ENCODE measurements around the gene S100A6.
"Not testable (repeated sequence)": the region's sequence is repeated elsewhere in the genome, so short reads cannot be mapped to it uniquely, and the experiment has no call there.

Gene S100A6

DNA sequence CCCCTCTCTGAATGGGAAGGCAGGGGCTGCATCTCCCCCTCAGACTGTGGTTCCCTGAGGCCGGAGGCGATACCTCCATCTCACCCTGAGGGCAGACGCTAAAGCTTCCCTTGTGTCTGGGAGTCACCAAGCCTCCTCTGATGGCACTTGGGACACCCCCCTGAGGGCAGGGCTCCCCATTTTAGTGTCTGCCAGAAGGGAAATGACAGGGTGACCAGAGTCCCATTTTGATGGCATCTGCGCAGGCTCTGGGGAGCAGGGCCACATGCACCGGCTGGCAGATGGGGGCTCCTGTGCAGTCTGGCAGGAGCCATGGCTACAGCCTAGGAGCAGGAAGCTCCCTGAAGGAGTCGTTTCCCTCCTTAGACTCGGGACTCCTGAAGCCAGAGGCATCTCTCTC, 28.2 kb upstream of the S100A6 start:
- DNase-seq (ENCODE audit: low spot score), result peak; percentile 44

DNA sequence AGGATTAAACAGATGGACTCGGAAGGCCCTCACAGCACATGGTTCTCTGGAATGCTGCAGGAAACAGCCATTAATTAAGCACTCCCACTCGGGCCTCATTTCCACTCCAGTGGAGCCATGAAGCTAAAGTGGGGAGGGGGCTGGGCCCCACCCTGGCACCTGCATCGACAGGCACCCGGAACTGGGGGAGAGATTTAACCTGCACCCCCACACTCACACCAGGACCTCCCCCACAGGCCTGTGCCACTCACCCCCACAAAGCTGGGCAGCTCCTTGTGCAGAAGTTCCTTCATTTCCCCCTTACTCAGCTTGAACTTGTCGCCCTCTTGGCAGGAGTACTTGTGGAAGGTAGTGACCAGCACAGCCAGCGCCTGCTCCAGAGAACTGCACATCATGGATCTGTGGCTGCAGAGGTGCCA, 27.7 kb upstream of the S100A6 start:
- no peak for DNase-seq (ENCODE audit: low spot score)

DNA sequence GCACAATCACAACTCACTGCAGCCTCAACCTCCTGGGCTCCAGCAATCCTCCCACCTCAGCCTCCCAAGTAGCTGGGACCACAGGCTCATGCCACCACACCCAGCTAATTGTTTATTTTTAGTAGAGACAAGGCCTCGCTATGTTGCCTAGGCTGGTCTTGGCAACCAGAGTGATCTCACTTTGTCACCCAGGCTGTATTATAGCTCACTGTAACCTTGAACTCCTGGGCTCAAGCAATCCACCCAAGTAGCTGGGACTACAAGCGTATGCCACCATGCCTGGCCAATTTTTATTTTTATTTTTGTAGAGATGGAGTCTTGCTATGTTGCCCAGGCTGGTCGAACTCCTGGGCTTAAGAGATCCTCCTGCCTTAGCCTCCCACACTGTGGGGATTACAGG, 26.2 kb upstream of the S100A6 start:
- DNase-seq (ENCODE audit: low spot score), result not testable (repeated sequence)

DNA sequence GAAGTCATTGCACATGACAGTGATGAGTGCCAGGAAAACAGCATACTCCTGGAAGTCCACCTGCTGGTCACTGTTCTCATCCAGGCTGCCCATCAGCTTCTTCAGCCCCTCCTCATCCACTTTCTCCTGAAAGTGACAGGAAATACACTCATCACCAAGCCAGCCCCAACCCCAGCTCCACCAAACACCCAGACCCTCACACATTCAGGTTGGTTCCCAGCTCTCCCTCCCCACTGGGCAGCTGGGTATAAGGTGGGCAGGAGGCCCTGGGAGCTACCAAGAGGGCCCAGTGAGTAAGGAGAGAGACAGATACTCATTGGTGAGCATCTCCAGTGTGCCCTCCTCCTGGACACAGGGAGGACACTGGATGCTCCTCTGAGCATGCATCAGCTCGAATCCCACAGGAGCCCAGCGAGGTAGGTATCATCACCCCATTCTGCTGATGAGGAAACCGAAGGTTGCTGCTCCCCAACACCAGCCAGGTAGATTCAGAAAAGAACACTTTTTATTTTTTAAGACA, 25.7 kb upstream of the S100A6 start:
- DNase-seq (ENCODE audit: low spot score), result no peak

DNA sequence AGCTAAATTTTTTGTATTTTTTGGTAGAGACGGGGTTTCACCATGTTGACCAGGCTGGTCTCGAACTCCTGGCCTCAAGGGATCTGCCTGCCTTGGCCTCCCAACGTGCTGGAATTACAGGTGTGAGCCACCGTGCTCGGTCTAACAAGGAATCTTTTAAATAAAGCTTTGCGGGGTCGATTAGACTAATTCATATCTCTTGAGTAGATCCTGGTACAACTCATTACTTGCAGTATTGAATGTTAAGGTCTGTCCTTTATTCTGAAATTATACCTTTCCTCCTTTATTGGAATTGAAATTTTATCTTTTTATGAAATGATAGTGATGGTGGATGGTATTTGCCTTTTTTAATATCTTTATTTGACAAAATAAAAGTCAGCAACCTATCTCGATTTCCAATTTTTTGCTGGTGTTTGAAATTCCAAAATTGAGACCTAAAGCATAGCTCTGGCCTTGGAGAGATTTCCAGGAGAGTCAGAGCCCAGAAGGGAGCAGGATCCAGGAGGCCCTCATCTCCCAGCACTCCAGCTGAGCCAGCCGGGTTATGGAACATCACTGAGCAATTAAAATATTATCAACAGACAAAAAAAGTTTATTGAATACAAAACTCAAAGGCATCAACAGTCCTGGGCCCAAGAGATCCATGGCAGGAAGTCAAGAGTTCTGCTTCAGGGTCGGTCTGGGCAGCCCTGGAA, 25.1 kb upstream of the S100A6 start:
- no peak for DNase-seq (ENCODE audit: low spot score)

DNA sequence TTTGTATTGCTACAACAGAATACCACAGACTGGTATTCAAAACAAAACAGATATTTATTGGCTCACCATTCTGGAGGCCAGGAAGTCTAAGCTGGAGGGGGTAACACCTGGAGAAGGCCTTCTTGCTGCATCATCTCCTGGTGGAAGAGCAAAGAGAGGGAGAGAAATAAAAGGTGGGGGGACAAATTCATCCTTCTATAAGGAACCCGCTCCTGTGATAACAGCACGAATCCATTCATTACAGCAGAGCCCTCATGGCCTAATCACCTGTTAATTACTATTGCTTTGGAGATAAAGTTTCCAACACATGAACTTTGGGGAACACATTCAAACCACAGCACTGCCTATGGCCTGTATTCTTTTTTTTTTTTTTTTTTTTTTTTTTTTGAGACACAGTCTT, 24.4 kb upstream of the S100A6 start:
- DNase-seq (ENCODE audit: low spot score), result no peak

DNA sequence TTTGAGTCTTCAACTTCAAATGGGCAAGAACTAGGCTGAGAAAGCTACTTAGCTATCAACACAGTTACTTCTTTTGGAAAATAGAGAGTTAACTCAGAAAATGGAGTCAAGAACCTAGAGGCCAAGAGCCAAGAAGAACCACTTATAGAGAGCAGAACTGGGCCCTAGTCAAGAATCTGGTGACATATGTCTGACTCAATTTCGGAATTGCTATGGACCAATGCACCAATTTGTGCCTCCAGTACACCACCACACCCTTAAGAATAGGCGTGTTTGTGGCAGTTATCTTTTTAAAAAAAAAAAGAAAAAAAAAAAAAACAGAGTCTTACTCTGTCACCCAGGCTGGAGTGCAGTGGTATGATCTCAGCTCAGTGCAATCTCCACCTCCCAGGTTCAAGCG, 22.1 kb upstream of the S100A6 start:
- no peak for DNase-seq (ENCODE audit: low spot score)

DNA sequence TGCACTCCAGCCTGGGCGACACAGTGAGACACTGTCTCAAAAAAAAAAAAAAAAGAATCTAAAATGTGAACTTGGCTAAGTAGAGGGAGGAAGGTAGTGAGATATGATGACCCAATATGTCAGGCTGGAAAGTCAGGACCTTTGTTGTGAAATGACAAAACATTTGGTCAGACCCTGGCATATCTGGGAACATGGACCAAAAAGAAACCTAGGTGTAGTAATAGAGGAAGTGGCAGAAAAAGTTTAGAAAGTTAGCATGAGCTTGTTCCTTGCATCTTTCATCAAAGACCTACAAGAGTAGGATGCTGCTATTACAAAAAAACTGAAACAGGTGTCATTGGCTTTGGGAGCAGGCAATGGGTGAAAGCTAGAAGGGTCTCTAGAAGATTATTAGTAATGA, 20.6 kb upstream of the S100A6 start:
- DNase-seq (ENCODE audit: low spot score), result no peak

DNA sequence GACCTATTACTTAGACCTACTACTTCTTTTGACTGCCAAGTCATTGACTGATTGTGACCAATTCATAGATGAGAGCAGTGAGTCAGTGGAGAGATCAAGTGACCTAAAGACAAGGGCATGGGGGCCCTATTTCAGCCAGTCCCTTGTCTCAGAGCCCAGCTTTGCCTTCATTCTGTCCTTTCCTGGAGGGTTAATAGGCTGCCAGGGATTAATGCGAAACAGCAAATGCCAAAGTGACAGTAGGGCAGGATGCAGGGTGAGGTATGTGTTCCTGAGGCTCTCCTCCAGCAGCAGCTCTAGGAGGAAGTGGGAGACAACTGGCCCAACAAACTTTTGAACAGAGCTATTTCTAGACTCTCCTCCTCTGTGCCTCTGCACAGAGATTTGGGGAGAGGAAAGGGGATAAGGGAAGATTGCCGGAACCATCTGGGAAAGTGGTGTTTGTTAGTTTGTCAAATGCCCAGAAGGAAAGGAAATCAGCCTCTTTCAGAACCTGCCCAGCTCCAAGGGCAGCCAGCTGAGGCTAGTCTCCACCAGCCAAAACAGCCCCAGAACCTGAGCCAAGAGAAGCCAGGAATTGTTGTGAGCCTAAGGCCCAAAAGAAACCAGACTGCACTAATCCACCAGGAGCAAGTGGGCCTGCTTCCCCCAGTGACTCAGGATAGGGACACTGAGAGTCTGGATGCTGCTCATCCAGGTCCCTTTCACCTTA, 18.2 kb upstream of the S100A6 start:
- DNase-seq (ENCODE audit: low spot score), result no peak

DNA sequence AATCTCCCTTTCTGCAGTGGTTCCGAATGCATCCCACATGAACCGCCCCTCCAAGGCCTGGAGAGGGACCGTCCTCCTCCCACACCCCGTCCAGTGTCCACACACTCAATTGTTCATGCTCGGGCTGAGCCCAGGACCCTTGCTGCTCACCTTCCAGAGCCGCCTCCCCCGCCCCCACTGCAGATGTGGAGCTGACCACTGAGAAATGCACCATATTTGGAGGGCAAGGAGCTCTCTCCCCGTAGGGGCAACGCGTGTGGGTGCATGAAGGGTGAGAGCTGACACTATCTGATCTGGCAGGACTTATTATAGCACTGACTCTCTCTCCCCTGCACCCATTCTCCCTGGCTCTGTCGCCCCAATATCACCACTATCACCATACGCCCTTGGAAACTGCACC, 17.3 kb upstream of the S100A6 start:
- DNase-seq (ENCODE audit: low spot score), result no peak

DNA sequence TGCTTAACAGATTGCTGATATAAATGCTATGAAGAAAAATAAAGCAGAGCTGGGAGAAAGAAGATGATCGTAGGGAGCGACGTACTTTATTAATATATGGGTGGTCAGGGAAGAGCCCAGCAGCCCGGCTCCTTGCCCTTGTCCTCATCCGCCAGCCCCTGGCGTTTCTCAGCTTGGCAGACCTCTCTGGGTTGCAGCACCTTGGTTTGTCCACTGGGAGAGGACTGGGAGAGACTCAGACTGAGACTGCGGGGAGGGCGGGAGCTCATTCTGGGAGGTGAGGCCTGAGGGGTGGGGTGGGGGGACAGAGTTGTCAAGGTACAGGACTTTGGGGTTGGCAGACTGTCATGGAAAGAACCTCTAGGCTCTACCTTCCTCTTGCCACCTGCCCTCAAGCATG, 16.5 kb upstream of the S100A6 start:
- DNase-seq (ENCODE audit: low spot score), result no peak

DNA sequence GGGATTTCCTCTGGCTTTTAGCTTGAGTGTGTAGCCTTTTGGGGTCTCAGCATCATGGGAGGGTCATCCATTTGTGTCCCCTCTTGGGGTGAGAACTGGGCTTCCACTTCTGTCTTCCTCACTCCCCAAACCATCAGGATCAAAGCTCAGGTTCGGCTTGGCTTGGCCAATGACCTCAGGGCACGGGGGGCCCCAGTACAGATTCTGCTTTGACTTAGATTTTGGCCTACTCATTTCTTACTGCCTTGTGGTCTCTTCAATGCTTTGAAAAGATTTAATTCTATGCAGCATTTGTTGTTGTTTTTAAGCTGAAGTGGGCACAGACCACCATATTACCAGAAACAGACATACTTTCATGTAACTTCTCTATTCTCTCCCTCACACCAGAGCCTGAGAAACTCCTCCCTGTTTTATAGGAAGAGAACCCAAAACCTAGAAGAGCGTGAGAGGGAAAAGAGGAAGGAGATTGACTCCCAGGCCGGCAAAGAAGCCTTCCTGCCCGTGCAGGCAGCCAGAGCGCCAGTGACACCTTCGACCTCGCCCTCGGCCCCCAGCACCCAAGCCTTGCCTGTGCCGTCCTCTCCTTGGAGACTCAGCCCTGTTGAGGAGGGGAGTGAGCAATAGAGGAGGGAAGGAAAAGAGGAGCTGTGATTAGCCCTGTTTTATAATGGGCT, 15.2 kb upstream of the S100A6 start:
- DNase-seq (ENCODE audit: low spot score), result no peak

DNA sequence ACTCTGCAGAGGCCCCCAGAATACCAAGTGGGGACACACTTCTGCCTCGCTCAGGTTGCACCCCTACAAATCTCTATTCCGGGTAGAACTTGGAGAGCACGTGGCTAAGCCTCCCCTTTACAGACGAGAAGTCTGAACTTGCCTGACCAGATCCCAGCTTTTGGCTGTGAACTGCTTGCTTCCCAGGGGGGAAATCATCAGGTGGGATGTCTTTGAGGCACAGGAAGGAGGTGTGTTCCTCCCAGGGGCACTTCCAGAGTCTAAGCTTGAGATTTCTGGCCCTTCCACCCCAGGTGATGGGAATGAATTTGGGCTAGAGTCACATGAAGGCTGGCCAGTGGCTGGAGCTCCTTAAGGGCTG, 14.6 kb upstream of the S100A6 start:
- no peak for DNase-seq (ENCODE audit: low spot score)

DNA sequence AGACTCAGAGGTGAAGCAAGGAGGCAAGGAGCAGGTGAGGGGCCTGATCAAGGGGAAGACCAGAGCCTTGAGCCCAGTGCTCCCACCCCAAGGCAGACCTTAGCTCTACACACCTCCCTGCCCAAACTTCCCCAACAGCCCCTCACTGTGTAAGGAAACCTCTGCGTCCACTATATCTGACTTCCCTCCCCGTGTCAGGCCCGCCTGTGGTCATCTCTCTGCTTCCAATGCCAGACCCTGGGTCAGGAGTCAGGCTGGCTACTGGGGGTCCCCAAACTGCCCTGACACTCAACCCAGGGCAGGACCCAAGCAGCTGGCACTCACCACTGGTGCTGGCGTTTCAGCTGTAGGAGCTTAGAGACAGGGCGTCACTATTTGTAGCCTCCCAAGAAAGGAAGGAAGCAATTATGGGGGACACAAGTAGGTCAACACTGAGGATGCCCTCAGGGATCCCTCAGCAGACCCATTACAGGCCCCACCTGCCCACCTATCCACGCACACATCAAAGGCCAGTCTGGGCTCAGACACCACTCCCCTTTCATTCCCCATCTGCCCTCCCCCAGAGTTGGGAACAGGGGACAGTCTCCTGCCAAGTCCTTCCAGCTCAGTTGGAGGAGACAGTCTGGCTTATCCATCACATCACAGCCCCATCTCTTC, 14.1 kb upstream of the S100A6 start:
- no peak for DNase-seq (ENCODE audit: low spot score)

DNA sequence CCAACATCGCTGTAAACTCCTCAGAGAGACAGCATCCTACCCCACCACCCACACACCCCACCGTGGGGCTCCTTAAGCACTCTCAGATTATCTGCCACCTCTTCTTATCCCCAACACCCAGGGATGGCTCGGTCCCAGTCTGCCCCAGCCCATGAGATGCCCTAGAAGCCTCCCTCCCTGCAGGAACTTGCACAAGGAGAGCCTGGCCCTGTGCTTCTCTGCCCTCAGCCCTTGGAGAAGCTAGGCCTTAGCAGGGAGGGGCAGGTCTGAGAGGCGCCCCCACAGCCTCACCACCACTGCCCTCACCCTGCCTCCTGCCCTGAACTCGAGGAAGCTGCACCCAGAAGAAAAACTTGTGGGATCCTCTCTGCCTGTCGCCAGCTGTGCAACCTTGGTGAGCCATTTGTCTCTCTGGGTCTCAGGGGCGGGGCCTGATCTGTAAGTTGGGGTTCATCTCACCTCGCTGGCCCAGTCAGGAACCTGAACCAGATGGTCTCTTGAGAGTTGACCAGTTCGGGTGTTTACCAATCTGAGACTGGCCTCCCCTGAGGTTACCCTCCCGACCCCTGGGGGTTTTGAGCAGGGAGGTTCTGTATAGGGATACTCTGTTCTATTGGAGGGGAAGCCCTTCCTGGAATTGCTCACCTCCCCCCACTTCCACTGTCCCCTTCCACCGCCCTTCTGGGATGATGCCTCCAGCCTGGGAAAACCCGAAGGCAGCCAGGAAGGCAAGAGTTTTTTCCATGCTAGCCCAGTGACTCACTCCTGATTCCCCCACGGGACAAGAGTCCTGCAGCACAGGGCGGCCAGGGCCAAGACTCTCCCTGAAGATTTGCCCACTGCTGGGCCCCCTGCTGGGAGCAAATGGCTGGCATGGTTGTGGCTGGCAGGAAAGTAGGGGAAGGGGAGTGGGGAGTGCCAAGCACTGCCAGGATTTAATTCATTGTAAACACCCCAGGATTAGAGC, 13.2 kb upstream of the S100A6 start, which contains the start of gene S100A3:
S100A3 (minus strand) TSS at position 537 of the 967 bp plus-strand sequence. CDS start 773 bp downstream, outside the sequence.
- DNase-seq (ENCODE audit: low spot score), result no peak

DNA sequence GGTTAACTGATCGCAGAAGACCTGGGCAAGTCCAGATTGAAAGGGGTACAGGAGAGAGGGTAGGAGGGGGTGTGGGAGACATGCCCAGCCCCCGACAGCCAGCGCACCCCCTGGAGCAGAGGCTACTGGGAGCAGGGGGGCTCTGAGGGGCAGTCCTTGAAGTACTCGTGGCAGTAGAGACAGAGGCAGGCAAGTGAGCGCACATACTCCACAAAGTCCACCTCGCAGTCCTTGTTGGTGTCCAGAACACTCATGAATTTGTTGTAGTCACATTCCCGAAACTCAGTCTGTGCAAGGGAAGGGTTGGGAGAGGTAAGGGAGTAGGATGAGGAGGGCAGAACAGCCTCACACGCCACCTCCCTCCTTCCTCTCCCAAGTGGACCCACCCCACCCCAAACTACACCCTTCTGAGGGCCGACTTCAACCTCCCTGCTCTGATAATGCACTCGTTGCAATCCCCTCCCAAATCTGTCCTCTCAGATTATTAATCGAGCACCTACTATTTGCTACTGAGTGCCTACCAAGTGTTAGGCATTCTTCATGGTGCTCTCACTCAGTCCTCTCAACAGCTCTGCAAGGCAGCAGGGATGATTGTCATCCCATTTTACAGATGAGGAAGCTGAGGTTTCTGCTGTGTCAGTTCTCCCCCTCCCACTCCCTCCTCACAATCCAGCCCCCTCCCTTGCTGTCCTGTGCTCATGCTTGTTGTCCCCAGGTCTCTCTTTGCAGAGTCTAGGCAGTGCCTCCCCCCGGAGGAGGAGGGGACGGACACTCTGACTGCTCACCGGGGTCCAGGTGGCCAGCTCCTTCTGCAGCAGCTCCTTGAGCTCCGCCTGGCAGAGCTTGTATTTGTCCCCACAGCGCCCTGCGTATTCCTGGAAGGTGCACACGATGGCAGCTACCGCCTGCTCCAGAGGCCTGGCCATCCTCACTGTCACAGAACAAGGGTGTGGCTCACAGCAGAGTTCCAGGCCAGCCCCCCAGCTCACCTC, 12.1 kb upstream of the S100A6 start:
- DNase-seq (ENCODE audit: low spot score), result no peak

DNA sequence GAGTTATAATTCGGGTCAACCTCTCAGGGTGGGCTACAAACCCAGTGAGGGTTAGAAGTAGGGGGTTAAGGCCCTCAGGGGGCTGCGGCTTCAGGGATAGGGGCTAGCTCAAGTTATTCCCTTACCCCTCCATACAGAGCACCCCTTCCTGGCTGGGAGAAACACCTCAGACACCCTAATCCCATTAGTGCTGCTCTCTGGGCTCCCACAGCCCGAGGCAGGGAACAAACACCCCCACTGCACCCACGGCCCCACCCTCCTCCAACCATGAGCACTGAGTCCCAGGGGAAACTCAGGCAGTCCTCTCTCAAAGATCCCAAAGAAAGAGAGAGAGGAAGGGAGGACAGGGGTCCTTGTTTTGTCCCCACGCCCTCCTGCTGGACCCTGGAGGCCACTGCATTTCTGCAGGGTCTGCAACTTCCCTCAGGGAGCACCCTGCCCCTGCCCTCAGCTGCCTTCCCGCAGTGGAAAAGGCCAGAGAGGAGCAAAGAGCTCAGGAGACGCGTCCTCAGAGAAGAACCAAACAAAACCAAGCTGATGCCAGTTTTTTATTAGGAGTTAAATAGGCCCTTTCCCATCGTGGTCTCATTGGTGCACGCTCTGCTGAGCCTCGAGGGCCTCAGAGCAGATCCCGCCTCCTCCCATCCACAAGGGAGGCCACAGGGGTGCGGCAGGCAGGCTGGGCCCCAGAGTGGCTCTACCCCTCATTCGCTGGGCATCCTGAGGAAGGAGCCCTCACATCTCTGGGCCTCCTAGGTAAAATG, 11.2 kb upstream of the S100A6 start:
- peak; percentile 49 for DNase-seq (ENCODE audit: low spot score)

DNA sequence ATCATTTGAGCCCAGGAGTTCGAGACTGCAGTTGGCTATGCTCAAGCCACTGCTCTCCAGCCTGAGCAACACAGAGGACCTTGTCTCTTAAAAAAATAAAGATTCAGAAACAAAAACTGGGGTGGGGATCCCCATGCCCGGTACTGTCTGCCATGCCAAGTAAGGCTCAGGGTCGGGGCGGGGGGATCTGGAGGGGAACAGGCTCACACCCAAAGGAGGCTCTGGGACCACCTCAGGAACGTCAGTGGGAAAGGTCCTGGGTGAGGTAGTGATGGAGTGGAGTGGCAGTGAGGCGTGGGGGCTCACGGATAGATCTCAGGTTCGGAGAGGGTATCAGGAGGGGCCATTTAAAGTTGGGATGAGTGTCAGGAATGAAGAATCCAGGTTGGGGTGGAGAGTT, 10.6 kb upstream of the S100A6 start:
- DNase-seq (ENCODE audit: low spot score), result no peak
